Measurements from ENCODE around the gene OGDH.

OGDH gene

GRCh38 chr7:44618753-44619152 lies 12.3 kb downstream of the OGDH start:
- TF ChIP-seq EZH2phosphoT487 (IDR thresholded peaks at IDR 0.05; ENCODE audit: borderline replicate concordance, low read length) = no peak
- TF ChIP-seq CTCF (IDR thresholded peaks at IDR 0.05; ENCODE audit: low read depth, low read length, poor library complexity, severe bottlenecking) = no peak
- H4K20me1 ChIP-seq (ENCODE audit: control insufficient read depth, insufficient read depth, low read depth, low read length) = peaks cover 21% of the 10 kb centered on the region
- no peaks in the 10 kb centered on the region for H3F3A ChIP-seq (ENCODE audit: control insufficient read depth, insufficient read depth)
- H3K79me2 ChIP-seq (ENCODE audit: control insufficient read depth, low read length) = peaks cover 98% of the 10 kb centered on the region
- H3K9me3 ChIP-seq (ENCODE audit: control insufficient read depth, insufficient read depth, low read length) = no peaks in the 10 kb centered on the region
- H3K4me3 ChIP-seq (ENCODE audit: low read length) = no peak overlapping the region
- peaks cover 23% of the 10 kb centered on the region for H3K36me3 ChIP-seq (ENCODE audit: control insufficient read depth, low read length)
- H3K27ac ChIP-seq (ENCODE audit: low read depth, low read length) = no peak overlapping the region
- H3K4me1 ChIP-seq (ENCODE audit: control insufficient read depth, low read length) = peaks cover 23% of the 10 kb centered on the region
- no peaks in the 10 kb centered on the region for H3K9me2 ChIP-seq (replicated peaks; ENCODE audit: control insufficient read depth, low read length)
- no peaks in the 10 kb centered on the region for H3K27me3 ChIP-seq (ENCODE audit: control insufficient read depth, low read length)
- H3K4me2 ChIP-seq (ENCODE audit: low read length) = no peak overlapping the region

GRCh38 chr7:44621034-44621749 lies 14.8 kb downstream of the OGDH start:
- no peak for TF ChIP-seq CTCF (IDR thresholded peaks at IDR 0.05; ENCODE audit: low read depth, low read length, poor library complexity, severe bottlenecking)
- no peak for TF ChIP-seq EZH2phosphoT487 (IDR thresholded peaks at IDR 0.05; ENCODE audit: borderline replicate concordance, low read length)

GRCh38 chr7:44621750-44622103 lies 15.3 kb downstream of the OGDH start:
- peaks cover 51% of the 10 kb centered on the region for H3K36me3 ChIP-seq (ENCODE audit: control insufficient read depth, low read length)
- no peak overlapping the region for H3K4me2 ChIP-seq (ENCODE audit: low read length)
- no peak overlapping the region for H3K4me3 ChIP-seq (ENCODE audit: low read length)
- H3K4me1 ChIP-seq (ENCODE audit: control insufficient read depth, low read length) = peaks cover 3% of the 10 kb centered on the region; the same call in 1 of the 2 replicates
- peaks cover 18% of the 10 kb centered on the region for H4K20me1 ChIP-seq (ENCODE audit: control insufficient read depth, insufficient read depth, low read depth, low read length)
- H3K27me3 ChIP-seq (ENCODE audit: control insufficient read depth, low read length) = no peaks in the 10 kb centered on the region
- no peaks in the 10 kb centered on the region for H3F3A ChIP-seq (ENCODE audit: control insufficient read depth, insufficient read depth)
- H3K9me2 ChIP-seq (replicated peaks; ENCODE audit: control insufficient read depth, low read length) = no peaks in the 10 kb centered on the region
- H3K27ac ChIP-seq (ENCODE audit: low read depth, low read length) = no peak overlapping the region
- TF ChIP-seq EZH2phosphoT487 (IDR thresholded peaks at IDR 0.05; ENCODE audit: borderline replicate concordance, low read length) = no peak
- no peak for TF ChIP-seq CTCF (IDR thresholded peaks at IDR 0.05; ENCODE audit: low read depth, low read length, poor library complexity, severe bottlenecking)
- no peaks in the 10 kb centered on the region for H3K9me3 ChIP-seq (ENCODE audit: control insufficient read depth, insufficient read depth, low read length)
- H3K79me2 ChIP-seq (ENCODE audit: control insufficient read depth, low read length) = peaks cover 99% of the 10 kb centered on the region

More at GRCh38 chr7:44621034-44621749, 14.8 kb downstream of the OGDH start:
- Histone ChIP-seq H3K36me3 (ENCODE audit: control insufficient read depth, low read length) (peaks cover 46% of the 10 kb centered on the region), H3K27ac (ENCODE audit: low read depth, low read length) (no peak overlapping the region), H3K9me3 (ENCODE audit: control insufficient read depth, insufficient read depth, low read length) (no peaks in the 10 kb centered on the region), H3K4me1 (ENCODE audit: control insufficient read depth, low read length) (peaks cover 3% of the 10 kb centered on the region), H4K20me1 (ENCODE audit: control insufficient read depth, insufficient read depth, low read depth, low read length) (peaks cover 19% of the 10 kb centered on the region), H3K79me2 (ENCODE audit: control insufficient read depth, low read length) (peaks cover 98% of the 10 kb centered on the region), H3K9me2 (replicated peaks; ENCODE audit: control insufficient read depth, low read length) (no peaks in the 10 kb centered on the region), H3K27me3 (ENCODE audit: control insufficient read depth, low read length) (no peaks in the 10 kb centered on the region), H3K4me3 (ENCODE audit: low read length) (no peak overlapping the region), H3F3A (ENCODE audit: control insufficient read depth, insufficient read depth) (no peaks in the 10 kb centered on the region), H3K4me2 (ENCODE audit: low read length) (no peak overlapping the region)

All from DOHH2 (cell line).